ENCODE results near the gene ATXN2. TPM values are rescaled to one million over a fixed set of nuclear protein-coding genes. Genes with fewer than 3 reads are reported as not detected.

Gene ATXN2
- total RNA-seq, 2 donors from 2014 or later: 37.1 to 55.4 TPM

DNA sequence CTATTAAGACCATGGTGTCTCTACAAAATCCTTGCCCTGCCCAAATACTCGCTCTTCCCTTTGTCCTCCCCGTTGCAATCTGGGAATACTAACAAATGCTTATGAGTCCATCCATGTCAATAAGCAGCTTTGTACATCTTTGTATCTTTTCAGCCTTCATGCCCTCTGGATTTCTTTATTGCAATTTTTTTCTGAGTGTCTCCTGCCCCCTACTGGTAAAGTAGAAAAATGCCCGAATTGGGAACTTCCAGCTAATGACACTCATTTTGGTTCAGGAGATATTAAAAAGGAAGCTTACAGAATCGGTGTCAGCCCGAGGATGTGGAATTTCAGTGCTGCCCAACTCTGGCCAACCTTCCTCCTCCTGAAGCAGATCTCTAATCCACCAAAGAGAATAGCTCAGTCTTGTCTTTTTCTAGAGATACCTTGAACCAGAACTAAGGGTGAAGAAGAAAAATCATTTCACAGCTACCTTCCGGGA lies 147.4 kb downstream of the ATXN2 start:
- DNase-seq: peak in 1 of 4 donors; percentile 8
- intact Hi-C loops (cut with DNase I): loop anchor here (5.0 kb wide), 1 partner anchor 54 kb away; no protein-coding TSS in a partner anchor

DNA sequence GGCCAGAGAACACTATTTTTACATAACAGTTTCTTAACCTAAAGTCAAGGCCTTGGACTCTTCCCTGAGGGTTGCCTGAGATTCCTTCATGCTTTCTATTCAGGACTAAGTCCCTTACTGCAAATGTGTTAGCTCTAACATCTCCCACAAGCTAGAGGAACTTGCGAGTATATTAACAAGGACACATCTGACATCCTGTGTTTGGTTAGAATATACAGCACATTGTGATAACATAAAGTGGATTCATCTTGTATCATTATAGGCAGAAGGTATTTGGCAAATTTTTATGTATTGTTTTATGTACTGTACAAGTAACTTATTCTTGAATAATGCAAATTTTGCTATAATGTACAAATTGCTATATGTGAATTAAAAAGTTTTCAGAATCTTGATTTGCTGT lies 147.9 kb downstream of the ATXN2 start:
- 40 to 49% methylated on average over 1 of the region's 1 CpG for WGBS, 2 donors

More for the DNA sequence above, 147.4 kb downstream of the ATXN2 start:
- TF ChIP-seq, protein P1, sequence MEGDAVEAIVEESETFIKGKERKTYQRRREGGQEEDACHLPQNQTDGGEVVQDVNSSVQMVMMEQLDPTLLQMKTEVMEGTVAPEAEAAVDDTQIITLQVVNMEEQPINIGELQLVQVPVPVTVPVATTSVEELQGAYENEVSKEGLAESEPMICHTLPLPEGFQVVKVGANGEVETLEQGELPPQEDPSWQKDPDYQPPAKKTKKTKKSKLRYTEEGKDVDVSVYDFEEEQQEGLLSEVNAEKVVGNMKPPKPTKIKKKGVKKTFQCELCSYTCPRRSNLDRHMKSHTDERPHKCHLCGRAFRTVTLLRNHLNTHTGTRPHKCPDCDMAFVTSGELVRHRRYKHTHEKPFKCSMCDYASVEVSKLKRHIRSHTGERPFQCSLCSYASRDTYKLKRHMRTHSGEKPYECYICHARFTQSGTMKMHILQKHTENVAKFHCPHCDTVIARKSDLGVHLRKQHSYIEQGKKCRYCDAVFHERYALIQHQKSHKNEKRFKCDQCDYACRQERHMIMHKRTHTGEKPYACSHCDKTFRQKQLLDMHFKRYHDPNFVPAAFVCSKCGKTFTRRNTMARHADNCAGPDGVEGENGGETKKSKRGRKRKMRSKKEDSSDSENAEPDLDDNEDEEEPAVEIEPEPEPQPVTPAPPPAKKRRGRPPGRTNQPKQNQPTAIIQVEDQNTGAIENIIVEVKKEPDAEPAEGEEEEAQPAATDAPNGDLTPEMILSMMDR (IDR thresholded peaks at IDR 0.05): peak; percentile 58 to 87 (median 80)
- no peak for TF ChIP-seq POLR2A (IDR thresholded peaks at IDR 0.05)
- peaks cover 0 to 22% of the 10 kb centered on the region in 2 donors for H3K36me3 ChIP-seq (replicated peaks in 1 of 2; ENCODE audit: insufficient read depth in 1 of 2, low read depth in 2 of 2)
- peaks cover 17% of the 10 kb centered on the region for H3K4me1 ChIP-seq
- WGBS, 2 donors: 23 to 24% methylated on average over 6 of the region's 6 CpGs
- H3K4me3 ChIP-seq: no peak overlapping the region
- H3K27ac ChIP-seq: no peak overlapping the region
- ATAC-seq: peak; percentile 41
- H3K27me3 ChIP-seq: no peaks in the 10 kb centered on the region
- H3K9me3 ChIP-seq: no peaks in the 10 kb centered on the region

GRCh38 chr12:111450676-111451075 lies 148.4 kb downstream of the ATXN2 start:
- DNase-seq: no peak
- peaks cover 27% of the 10 kb centered on the region for H3K4me1 ChIP-seq
- peaks cover 0 to 17% of the 10 kb centered on the region in 2 donors for H3K36me3 ChIP-seq (replicated peaks in 1 of 2; ENCODE audit: insufficient read depth in 1 of 2, low read depth in 2 of 2)
- ATAC-seq: no peak
- no peak for TF ChIP-seq POLR2A (IDR thresholded peaks at IDR 0.05)
- TF ChIP-seq, protein P1 (IDR thresholded peaks at IDR 0.05): no peak
- no peak overlapping the region for H3K4me3 ChIP-seq
- no peak overlapping the region for H3K27ac ChIP-seq
- intact Hi-C loops (cut with DNase I): loop anchor here (5.0 kb wide), 1 partner anchor 53 kb away; no protein-coding TSS in a partner anchor
- 82 to 93% methylated on average over 3 to 4 of the region's 4 CpGs for WGBS, 2 donors
- no peaks in the 10 kb centered on the region for H3K27me3 ChIP-seq
- H3K9me3 ChIP-seq: no peaks in the 10 kb centered on the region

More for the DNA sequence above, 147.9 kb downstream of the ATXN2 start:
- Histone ChIP-seq H3K27me3 (no peaks in the 10 kb centered on the region), H3K36me3 (replicated peaks in 1 of 2; ENCODE audit: insufficient read depth in 1 of 2, low read depth in 2 of 2) (peaks cover 0 to 22% of the 10 kb centered on the region in 2 donors), H3K9me3 (no peaks in the 10 kb centered on the region), H3K27ac (no peak overlapping the region), H3K4me1 (peaks cover 21% of the 10 kb centered on the region), H3K4me3 (no peak overlapping the region)
- ATAC-seq (no peak), DNase-seq (no peak)
- intact Hi-C loops (cut with DNase I): loop anchor here (5.0 kb wide), 1 partner anchor 54 kb away; no protein-coding TSS in a partner anchor
- TF ChIP-seq, protein P1 (IDR thresholded peaks at IDR 0.05): no peak
- no peak for TF ChIP-seq POLR2A (IDR thresholded peaks at IDR 0.05)

DNA sequence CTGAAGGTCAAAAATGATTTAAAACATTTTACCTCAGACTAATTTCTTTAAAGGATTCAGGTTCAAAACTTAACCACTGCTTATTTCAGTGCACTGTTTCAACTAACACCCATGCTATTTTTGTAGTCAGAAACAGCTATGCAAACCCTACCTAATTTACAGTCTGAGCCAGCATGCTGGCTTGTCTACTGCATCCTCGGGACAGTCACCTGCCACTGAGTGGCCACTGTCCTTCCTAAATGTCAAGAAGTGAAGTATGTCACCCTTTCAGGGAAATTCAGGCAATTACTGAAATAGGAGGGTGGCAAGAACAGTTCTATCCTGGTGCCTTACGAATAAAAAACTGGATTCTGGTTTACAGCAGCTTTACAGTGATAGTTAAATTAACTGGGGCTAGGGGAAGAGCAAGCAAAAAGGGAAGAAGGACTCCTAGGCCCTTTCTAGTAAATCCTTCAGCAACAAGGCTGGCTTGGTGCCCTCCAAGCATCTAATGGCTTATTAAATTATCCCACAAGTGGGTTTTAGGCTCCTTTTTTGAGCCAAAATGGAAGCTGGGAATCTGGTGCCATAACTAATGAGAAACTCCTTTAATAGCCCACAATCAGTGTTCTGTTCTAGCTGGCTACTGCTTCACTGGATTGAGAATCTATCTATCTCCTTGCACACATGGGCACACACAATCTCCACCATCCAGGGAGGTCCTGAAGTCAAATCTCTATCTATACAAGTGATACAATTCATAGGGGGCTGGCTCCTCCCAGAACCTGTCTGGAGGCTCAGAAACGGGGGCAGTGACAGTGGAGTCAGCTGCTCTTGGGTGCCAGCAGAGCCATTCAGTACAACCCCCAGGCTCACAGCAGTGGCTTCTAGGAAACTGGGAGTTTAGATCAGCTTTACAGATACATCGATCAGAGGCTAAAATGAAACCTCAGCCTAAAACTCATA lies 150.0 kb downstream of the ATXN2 start:
- Histone ChIP-seq H3K27me3 (no peaks in the 10 kb centered on the region), H3K27ac (peak overlapping the region in 3 of 4 donors; percentile 6 to 37 (median 20)), H3K4me3 (no peak overlapping the region), H3K9me3 (no peaks in the 10 kb centered on the region), H3K4me1 (peaks cover 42% of the 10 kb centered on the region), H3K36me3 (replicated peaks in 1 of 2; ENCODE audit: insufficient read depth in 1 of 2, low read depth in 2 of 2) (peaks cover 0 to 17% of the 10 kb centered on the region in 2 donors)
- DNase-seq (peak in 2 of 4 donors; percentile 1 to 9), ATAC-seq (no peak)
- intact Hi-C loops (cut with DNase I): no loop called here
- TF ChIP-seq, protein P1 (IDR thresholded peaks at IDR 0.05): no peak
- no peak for TF ChIP-seq POLR2A (IDR thresholded peaks at IDR 0.05)
- WGBS, 2 donors: 65 to 82% methylated on average over 3 to 4 of the region's 4 CpGs

Data from body of pancreas (tissue), 4 donors.